ENCODE measurements around the gene MTMR3.

MTMR3 gene

DNA sequence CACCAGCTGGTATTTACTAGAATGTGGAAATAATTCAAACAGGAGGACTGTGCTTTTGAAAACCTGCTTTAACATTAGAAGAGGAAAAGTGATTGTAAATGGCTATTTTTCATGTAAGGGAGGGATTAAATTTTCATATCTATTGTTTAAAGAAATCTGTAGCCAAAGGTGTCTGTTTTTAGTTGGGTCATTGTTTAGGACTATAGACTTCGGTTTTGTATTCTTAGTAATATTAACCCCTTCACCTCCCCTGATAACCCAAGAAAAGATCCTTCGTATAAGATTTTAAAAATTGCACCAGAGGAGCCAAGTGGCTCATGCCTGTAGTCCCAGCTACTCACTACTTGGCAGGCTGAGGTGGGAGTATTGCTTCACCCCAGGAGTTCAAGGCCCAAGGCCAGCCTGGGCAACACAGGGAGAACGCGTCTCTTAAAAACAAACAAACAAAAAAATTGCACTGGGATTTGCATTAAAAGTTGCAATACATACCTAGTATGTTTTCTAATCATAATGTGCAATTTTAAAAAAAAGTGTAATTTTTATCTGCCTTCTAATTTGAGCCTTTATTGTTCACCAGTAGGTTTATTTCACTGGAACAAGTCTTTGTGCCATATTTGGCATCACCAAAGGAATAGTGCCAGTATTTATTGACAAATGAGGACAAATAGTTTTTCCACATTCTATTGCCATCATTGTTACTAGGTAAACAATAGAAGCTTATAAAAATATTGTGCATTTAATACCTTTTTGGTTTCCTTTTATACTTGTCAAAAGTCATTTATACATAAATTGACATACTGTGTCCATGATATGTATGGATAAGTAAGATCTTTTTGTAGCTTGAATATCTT lies 34.3 kb downstream of the MTMR3 start:
- DNase-seq: no peak

GRCh38 chr22:29925402-29925801 lies 42.4 kb downstream of the MTMR3 start:
- no peak for DNase-seq

DNA sequence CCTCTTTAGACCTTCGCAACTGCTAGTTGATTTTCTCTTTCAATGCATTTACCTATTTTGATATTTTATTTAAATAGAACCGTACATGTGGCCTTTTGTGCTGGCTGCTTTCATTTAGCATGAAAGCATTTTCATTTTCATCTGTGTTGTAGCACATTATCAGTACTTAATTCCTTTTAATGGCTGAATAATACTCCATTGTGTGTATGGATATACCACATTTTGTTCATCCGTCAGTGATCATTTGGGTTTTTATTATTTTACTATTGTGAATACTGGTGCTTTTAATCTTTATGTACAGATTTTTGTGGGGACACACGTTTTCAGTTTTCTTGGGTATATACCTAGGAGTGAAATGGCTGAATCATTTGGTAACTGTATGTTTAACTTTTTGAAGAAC lies 43.1 kb downstream of the MTMR3 start:
- no peak for DNase-seq

DNA sequence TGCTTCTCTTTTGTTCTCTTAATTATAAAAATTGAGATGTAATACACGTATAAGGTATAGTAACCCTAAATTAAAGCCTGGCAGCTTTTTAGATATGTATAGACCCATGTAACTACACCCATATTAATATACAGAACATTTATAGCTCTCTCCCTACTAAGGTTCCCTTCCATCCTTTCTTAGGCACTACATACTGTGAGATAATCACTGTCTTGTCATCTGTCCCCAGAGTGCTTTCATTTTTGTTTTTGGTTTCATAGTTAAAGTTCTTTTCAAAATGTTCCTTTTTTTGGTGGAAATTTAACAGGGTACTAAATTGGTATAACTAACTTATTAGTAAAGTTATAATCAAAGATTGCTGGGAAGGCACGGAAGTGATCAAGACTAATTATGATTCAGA lies 49.2 kb downstream of the MTMR3 start:
- DNase-seq: no peak

GRCh38 chr22:29933619-29934018 lies 50.6 kb downstream of the MTMR3 start:
- no peak for DNase-seq

DNA sequence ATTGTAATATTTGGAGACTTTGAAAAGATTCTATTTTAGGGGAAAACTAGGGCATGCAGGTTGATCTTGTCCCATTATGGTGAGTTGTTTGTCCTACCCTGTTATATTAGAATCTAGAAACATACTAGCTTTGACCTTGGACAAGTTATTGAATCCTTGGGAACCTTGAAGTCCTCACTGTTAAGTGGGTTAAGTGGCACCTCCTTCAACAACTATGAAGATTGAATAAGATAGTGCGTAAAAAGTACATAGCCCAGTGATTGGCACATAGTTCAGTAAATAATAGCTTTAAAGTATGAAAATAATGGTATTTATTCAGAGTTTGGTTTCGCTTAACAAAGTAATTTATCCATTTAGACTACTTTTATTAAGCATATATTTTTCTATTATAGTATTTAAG lies 51.6 kb downstream of the MTMR3 start:
- no peak for DNase-seq

- DNase-seq: no peak
Measured at GRCh38 chr22:29936186-29936585, 53.2 kb downstream of the MTMR3 start.

DNA sequence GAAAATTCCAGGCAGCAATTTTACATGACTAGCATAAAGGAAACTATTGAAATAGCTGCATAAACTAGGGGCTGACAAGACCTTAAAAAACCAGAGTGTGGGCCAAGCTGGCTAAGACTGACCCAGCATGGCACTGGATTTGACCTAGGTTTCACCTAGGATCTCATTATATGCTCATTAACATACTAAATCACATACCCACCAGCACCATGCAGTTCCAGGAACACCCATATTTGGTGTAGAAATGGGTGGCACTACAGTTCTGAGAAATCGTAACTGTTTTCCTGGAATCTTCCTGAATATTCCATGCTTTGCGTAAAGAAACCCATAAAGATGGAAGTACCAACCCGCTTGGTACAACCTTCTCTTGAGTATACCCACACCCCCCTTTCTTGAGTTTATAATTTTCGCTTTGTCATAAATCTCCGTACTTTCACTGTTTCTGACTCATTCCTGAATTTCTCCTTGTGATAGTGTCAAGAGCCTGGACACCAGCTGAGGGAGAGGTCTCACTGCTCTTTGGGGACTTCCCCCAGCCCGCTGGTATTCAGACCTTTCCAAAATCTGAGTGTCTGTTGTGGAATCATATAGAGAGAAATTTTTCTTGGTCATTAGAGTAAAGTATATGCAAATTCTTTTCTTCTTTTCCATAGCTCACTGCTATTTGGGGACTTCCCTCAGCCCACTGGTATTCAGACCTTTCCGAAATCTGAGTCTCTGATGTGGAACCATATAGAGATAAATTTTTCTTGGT lies 55.1 kb downstream of the MTMR3 start:
- no peak for DNase-seq

- no peak for DNase-seq
Measured at GRCh38 chr22:29940526-29940925, 57.6 kb downstream of the MTMR3 start.

DNA sequence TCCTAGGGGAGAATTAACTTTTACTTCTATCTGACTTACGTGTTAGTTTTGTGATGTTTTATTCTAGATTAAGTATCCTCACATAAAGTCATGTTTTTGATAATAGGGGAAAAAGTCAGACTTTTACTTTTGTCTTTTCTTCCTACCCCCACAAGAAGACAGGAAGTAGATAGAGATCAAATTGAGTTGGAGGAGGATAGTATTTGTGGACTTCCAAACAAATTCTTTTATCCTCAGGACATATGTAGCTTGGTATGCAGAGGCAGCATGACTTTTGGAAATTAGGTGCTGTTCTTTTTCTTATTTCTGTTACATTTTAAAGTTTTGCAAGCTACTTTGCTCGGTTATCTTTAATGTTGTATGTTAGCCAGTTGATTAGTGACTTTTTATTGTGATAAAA lies 61.4 kb downstream of the MTMR3 start:
- no peak for DNase-seq

DNA sequence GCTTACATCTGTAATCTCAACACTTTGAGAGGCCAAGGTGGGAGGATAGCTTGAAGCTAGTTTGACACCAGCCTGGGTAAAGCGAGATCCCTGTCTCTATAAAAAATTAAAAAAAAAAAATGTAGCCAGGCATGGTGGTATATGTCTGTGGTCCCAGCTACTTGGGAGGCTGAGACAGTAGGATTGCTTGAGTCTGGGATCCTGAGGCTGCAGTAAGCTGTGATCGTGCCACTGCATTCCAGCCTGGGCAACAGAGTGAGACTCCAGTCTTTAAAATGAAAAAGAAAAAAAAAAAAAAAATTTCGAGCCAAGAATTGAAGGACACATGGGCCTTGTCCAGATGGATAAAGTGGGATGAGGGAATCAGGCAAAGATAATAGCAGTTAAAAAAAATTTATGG lies 62.5 kb downstream of the MTMR3 start:
- DNase-seq: no peak

DNA sequence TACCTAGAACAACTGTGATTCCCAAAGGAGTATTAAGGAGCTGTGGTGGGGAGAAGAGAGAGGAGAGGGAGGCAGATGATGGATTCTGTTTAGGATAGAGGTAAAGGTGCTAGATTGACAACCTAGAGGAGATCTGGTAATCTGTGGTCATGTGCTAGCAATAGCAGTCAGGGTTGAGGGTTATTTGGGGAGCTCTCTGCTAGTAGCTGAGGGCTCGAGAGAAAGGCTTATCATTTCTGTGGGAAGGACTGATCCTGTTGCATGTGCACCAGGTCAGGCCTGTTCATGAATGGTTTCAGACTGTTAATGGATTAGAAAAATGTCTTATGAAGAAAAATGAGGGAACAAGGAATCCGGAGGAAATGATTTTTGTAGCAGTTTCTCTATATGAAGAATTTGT lies 63.2 kb downstream of the MTMR3 start:
- no peak for DNase-seq

- DNase-seq: no peak
Measured at GRCh38 chr22:29947410-29948384, 64.7 kb downstream of the MTMR3 start.

DNA sequence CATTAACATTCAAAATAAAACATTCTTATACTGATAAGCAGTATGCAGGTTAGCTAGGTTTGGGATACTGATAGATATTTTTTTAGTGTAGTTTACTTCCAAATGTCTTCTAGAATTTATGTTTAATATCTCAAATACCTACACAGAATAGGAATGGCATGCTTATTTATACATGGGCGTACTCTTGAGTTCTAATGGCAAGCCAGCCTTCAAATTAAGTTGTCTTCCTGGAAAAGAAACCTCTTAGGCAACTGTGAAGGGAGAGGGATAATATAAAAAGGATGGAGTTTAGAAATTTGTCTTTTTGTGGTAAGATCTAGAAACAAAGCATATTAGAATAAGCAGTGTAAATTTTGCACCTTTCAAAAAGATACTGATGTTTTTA lies 65.4 kb downstream of the MTMR3 start:
- DNase-seq: no peak

GRCh38 chr22:29949872-29950271 lies 66.9 kb downstream of the MTMR3 start:
- no peak for DNase-seq

GRCh38 chr22:29951791-29952413 lies 68.9 kb downstream of the MTMR3 start:
- DNase-seq: no peak

DNA sequence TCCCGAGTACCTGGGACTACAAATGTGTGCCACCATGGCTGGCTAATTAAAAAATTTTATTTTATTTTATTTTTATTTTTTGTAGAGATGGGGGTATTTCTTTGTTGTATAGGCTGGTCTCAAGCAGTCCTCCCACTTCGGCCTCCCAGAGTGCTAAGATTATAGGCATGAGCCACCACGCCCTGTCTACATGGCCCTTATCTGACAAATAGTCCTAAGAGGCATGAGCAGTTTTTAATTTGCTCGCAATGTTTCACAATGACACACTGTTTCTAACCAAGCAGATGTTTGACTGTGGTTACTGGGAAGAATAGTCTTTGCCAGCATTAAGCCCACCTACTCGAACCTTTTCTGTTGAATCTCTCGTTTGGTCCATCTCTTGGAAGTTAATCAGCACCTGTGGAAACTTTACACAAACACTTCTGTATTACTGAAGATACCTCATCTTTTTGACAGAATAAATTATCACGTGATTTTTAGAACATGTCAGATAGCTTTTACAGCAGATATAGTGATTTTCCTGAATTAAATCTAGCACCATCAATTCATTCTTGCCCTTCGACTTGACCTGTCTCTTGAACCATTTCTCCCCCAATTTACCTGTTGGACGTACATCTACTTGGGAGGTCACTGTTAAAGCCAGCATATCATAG lies 71.4 kb downstream of the MTMR3 start:
- DNase-seq: no peak

DNA sequence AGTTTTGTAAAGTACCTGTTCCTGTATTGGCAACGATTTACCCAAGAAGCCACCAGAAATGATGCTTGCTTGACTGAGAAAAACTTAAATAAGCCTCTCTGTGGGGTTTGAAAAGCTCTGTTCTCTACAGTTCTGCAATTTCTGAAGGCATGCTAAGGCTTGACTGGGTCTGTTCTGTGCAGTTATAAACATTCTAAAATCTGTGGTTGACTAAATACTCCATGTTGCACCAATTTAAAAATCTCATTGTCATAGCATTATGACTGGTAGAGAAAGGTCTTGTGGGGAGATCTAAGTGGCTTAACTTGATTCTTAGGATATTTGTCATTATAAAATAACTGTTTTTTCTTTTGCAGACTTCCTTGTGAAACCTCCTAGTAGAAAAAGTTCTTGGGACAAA lies 73.7 kb downstream of the MTMR3 start:
- no peak for DNase-seq

DNA sequence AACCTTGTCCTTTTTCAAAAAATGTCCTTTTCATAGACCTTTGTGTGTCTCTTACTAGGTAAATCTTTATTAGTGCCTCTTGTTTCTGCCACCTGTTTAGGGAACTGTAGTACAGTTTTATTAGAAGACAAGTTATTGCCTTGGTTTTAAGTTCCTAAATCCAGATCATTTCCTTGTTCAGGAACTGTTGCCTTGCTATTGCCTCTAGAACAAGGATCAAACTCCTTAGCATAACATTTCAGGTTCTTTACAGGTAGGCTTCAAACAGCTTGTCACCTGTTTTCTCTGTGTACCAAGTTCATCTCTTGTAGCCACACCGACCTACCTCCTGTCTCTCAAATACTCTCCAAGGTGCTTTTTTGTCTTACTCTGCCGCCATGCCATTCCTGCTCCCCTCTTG lies 75.2 kb downstream of the MTMR3 start:
- no peak for DNase-seq

GRCh38 chr22:29964776-29965175 lies 81.8 kb downstream of the MTMR3 start:
- DNase-seq: no peak

- no peak for DNase-seq
Measured at GRCh38 chr22:29967461-29967860, 84.5 kb downstream of the MTMR3 start.

DNA sequence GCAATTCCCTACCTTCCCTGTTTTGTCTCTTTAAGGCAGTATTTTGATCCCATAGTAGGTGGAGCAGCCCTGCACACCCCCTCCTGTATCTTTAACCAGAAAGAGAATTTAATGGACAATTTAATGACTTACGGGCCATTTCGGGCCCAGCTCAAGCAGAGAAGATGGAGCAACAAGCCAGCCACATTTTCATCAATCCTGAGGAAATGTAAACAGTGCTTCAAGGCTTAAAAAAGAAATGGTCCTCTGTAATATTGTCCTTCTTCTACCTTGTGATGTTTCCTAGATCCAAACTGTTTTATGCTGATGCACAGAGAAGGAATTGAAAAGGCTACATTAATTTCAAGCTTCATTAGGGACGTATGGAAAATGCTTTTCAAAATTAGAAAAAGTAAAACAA lies 88.6 kb downstream of the MTMR3 start:
- no peak for DNase-seq

All from DMS 273 treated with DMSO at 0.1 percent for 48 hours (cell line).